GM21737 (cell line): Measurements from ENCODE around the gene SNHG17.
"Not testable (repeated sequence)": the region's sequence is repeated elsewhere in the genome, so short reads cannot be mapped to it uniquely, and the experiment has no call there.

ENCODE experiments used
- ATAC-seq: cut with Tn5 transposase; IDR thresholded peaks from one replicate; pipeline ENCODE4 v1.9.1; 2021; ENCODE audit warnings: mild to moderate bottlenecking, moderate library complexity; ENCODE audit not compliant: unreplicated experiment

SNHG17 gene

GRCh38 chr20:38434770-38435554, at the start of gene SNHG17:
TSS of gene SNHG17 (minus strand) at chr20:38435328.
- peak; percentile 57 for ATAC-seq

- ATAC-seq = no peak
These were observed 44.5 kb upstream of the SNHG17 start for GRCh38 chr20:38479596-38479995.

GRCh38 chr20:38477747-38478146, 42.6 kb upstream of the SNHG17 start:
- ATAC-seq = no peak

GRCh38 chr20:38473367-38473795, 38.3 kb upstream of the SNHG17 start:
- no peak for ATAC-seq

GRCh38 chr20:38472513-38473366, 37.6 kb upstream of the SNHG17 start, which contains the start of gene RALGAPB:
TSS of gene RALGAPB (plus strand) at chr20:38472843. CDS start at chr20:38488433, 15,590 bp downstream.
- peak; percentile 87 for ATAC-seq

- no peak for ATAC-seq
These were observed 36.9 kb upstream of the SNHG17 start for GRCh38 chr20:38471987-38472512.

GRCh38 chr20:38471245-38471644, 36.1 kb upstream of the SNHG17 start:
- no peak for ATAC-seq

GRCh38 chr20:38466983-38467382, 31.9 kb upstream of the SNHG17 start:
- ATAC-seq = no peak

GRCh38 chr20:38466171-38466570, 31.0 kb upstream of the SNHG17 start:
- no peak for ATAC-seq

GRCh38 chr20:38461569-38461968, 26.4 kb upstream of the SNHG17 start:
- not testable (repeated sequence) for ATAC-seq

- not testable (repeated sequence) for ATAC-seq
These were observed 26.0 kb upstream of the SNHG17 start for GRCh38 chr20:38461167-38461566.

- ATAC-seq = not testable (repeated sequence)
These were observed 25.5 kb upstream of the SNHG17 start for GRCh38 chr20:38460631-38461030.

- no peak for ATAC-seq
These were observed 25.0 kb upstream of the SNHG17 start for GRCh38 chr20:38460040-38460623.

- ATAC-seq = no peak
These were observed 23.2 kb upstream of the SNHG17 start for GRCh38 chr20:38458314-38458713.

GRCh38 chr20:38454556-38455473, 19.7 kb upstream of the SNHG17 start:
- ATAC-seq = no peak

GRCh38 chr20:38453941-38454340, 18.8 kb upstream of the SNHG17 start:
- no peak for ATAC-seq

- no peak for ATAC-seq
These were observed 17.9 kb upstream of the SNHG17 start for GRCh38 chr20:38452880-38453624.

- no peak for ATAC-seq
These were observed 15.4 kb upstream of the SNHG17 start for GRCh38 chr20:38450412-38450975.

GRCh38 chr20:38449046-38449445, 13.9 kb upstream of the SNHG17 start:
- ATAC-seq = no peak
